Measurements from ENCODE around the gene BRWD1.
"Not testable (repeated sequence)": the region's sequence is repeated elsewhere in the genome, so short reads cannot be mapped to it uniquely, and the experiment has no call there.

BRWD1 gene

DNA sequence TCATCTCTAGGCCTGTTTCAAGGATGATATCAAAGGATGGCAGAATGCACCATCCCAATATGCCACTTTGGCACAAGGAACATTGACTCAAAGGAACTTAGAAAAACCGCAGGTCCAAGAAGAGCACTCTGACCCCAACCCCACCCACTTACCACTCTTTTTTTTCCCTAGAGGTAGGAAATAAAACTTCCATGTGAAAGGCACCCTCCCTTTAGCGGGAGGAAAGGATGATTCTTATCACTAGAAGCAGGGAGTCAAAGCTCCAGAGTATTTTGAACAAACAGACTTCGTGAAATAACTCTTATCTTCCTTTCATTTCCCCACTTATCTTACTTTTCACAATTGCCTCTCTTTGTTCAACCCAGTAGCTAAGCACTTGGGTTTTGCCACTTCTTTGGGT, 152.4 kb downstream of the BRWD1 start:
- DNase-seq, result no peak

DNA sequence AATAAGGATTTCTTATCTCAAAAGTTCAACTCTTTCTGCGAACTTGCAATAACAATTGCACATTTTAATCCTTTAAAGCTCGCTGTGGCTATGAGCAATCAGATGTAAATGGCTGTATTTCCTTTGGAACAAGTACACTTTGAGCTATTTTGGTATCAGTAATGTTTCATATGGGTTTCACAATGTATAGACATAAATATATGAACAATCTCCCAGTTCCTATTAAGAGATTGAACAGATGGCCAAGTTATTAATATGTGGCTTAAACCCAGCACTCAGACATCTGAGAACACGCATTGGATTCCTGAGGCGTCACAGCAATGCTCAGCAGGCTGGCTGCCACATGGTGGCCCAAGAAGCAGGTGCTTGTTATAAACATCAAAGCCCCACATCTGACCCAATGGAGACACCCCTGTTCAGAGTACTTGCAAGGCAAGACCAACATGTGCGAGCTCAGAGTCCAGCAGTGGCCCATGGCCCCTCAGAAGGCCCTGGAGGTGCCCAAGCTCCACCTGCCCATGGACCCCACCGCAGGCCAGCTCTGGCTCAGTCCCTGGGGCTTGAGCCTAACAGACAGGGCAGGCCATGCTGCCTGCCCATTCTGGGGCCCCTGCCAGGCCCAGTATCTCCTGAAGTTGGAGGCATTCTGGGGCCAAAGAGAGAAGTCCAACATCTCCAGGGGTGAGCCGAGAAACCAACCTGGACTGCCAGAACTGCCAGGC, 153.9 kb downstream of the BRWD1 start:
- no peak for DNase-seq

DNA sequence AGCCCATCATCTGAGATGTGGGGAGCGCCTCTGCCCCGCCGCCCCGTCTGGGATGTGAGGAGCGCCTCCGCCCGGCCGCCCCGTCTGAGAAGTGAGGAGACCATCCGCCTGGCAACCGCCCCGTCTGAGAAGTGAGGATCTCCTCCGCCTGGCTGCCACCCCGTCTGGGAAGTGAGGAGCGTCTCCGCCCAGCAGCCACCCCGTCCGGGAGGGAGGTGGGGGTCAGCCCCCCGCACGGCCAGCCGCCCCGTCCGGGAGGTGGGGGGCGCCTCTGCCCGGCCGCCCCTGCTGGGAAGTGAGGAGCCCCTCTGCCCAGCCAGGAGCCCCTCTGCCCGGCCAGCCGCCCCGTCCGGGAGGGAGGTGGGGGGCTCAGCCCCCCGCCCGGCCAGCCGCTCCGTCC, 156.2 kb downstream of the BRWD1 start:
- not testable (repeated sequence) for DNase-seq

DNA sequence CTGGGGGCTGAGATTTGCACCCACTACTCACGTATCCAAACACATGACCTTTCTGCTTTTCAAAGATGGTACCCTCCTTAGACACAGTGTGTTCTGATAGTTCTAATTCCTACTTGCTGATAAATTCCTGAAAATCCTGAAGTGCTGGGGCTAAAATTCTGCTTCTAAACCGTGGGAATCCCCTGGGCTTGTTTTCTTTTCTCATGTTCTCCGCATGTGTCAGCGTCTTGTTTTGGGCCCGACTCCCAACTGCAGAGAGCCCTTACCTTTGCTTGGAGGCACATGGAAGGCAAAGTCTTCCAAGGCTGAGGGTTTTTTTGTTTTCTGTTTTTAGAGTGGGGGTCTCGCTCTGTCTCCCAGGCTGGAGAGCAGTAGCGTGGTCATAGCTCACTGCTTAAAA, 157.4 kb downstream of the BRWD1 start:
- DNase-seq, result no peak

GRCh38 chr21:39155578-39155977, 157.9 kb downstream of the BRWD1 start:
- no peak for DNase-seq

DNA sequence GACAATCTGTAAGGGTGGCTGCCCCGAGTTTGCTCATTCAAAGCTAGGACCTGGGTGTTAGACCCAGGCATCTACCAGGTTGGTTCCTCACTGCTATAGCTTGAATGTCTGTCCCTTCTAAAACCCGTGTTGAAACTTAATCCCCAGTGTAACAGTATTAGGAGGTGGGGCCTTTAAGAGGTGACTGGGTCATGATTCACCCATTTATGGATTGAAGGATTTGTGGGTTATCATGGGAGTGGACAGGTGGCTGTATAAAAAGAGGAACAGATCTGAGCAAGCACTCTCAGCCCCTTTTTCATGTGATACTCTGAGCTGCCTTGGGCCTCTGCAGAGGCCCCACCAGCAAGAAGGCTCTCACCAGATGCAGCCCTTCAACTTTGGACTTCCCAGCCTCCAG, 159.6 kb downstream of the BRWD1 start:
- no peak for DNase-seq

DNA sequence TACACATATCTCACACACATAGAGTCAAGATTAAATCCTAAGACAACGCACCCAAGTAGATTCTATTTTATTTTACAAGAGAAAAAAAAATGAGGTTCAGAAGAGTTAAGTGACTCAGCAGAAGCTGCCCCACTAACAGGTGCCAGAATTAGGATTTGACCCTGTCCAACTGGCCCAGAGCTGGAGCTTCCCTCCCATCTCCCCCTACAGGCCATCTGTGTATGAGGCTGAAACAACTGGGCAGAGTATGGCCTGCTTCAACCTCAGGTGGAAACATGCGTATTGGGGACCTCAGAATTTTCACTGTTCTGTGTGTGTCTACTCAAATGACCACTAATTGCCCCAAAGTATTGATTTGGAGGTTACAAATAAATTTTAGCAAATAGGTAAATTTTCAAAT, 160.1 kb downstream of the BRWD1 start:
- DNase-seq, result no peak

GRCh38 chr21:39152271-39152670, 161.2 kb downstream of the BRWD1 start:
- no peak for DNase-seq

DNA sequence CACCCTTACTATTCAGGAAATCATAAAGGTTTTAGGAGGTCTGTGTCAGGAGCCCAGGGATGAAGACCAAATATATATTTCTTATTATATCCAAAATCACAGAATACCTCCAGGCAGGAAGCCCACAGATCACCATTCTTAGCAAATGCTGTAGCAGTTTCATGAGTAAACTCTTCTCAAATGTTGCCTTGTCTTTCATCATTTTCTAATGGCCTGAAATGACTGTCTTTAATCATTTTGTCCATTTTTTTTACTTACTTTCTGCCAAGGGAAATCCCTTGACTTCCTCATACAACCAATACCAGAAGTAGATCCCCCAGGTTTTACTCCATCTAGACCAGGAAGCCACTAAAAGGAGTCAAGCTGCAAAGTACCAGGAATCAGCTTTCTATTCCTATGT, 162.6 kb downstream of the BRWD1 start:
- no peak for DNase-seq

GRCh38 chr21:39150316-39150715, 163.1 kb downstream of the BRWD1 start:
- DNase-seq, result no peak

DNA sequence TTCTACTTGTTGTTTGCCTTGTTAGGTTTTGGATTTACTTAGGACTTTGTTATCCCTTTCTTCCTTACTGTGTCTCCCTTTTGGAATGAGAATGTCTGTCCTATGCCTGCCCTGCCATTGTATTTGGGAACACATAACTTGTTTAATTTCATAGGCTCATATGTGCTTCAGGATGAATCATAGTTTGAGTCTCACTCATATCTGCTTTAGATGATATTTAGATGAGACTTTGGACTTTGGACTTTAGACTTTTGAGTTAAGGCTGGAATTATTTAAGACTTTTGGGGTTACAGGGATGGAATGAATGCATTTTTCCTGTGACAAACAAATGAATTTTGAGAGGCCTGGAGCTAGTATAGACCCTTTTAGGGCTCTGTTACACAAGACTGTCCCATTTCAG, 163.6 kb downstream of the BRWD1 start:
- no peak for DNase-seq

DNA sequence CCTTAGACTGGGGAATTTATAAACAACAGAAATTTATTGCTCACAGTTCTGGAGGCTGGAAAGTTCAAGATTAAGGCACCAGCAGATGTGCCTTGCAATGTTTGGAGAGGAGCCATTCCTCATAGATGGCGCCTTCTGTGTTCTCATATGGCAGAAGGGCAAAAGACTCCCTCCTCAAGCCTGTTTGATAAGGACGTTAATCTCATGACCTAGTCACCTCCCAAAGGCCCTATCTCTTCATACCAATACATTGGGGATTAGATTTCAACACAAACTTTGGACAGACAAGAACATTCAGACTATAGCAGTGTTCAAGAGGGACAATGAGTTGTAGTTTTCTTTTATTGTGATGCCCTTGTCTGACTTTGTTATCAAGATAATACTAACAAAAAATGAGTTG, 164.5 kb downstream of the BRWD1 start:
- no peak for DNase-seq

DNA sequence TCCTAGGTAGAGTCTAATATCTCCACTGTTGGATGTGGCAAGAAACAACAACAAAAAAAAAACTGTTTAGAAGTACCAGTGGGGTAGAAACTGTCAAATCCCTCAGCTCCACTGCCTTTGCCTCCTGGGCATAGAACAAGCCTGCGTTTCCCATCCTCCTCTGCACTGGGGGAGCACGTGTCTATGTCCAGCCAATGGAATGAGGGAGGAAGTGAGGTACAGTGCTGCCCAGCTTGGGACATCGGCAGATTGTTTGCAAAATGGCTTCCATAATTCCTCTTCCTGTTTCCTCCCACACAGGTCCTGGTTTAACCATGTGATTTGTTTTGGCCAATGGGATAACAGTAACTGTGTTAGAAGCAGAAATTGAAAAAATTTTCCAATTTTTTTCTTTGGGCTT, 169.2 kb downstream of the BRWD1 start:
- no peak for DNase-seq

DNA sequence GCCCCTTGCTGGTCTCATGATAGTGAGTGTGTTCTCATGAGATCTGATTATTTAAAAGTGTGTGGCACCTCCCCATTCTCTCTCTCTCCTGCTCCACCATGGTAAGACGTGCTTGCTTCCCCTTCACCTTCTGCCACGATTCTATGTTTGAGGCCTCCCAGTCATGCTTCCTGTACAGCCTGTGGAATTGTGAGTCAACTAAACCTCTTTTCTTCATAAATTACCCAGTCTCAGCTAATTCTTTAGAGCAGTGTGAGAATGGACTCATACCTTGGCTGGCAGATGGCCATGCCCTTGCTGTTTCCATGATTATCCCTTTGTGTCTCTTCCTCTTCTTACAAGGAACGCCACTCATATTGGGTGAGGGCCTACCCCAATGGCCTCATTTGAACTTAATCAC, 170.5 kb downstream of the BRWD1 start:
- DNase-seq, result no peak

- no peak for DNase-seq
These were observed 171.9 kb downstream of the BRWD1 start for GRCh38 chr21:39141502-39141901.

DNA sequence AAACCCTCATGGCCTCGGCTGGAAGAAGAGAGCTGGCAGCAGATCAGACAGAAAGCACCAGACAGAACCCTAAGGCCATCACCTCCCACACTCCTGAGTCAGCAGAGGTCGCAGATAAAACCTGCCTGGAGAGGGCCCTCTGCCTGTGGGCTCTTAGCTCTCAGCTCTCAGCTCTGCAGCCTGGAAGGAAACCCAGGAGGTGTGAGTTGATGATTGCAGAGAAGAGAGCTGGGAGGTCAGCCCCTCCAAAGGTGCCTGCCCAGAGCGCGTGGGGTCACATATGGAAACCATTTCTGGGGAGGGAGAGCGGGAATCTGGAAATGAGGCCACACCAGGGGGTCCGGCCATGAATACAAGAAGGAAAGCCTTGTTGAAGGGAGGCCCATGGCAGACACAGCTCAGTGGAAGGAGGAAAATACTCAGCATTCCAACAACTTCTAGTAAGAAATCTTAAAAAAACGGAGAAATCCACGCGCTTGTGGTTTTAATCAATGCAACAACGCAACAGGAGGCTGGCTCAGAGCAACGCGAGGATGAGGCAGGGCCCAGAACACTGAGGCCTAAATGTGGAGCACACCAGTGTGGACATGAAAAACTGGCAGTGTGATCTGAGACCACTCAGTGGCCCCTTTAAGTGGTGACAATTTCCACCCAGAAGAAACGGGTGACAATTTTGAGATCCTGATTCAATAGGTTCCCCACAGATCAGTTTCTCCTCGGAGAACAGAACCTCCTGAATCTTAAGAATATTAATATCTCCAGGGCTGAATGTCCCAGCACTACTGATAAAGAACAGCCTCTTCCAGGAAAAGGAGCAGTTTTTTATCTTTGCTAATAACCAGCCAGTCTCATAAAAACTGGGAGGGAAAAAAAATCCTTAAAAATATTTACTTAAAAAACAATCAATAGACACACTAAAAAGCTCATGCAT, 175.9 kb downstream of the BRWD1 start:
- no peak for DNase-seq

DNA sequence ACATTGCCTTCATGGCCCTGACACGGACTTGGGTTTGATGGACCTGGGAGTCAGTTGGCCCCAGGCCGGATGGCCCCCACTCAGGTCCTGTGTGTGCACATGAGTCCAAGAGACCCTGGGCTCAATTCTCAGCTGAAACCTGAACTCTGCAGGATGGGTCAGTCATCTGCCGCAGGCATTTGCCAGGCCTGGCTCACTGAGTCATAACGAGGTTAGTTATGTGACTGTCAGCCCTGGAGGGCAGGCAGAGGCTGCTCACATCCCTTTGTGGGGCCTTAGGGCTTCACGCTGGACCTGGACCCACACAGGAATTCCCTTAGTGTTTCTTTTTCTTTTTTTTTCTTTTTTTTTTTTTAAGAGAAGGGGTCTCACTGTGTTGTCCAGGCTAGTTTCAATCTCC, 176.7 kb downstream of the BRWD1 start:
- DNase-seq, result no peak

GRCh38 chr21:39136138-39136537, 177.3 kb downstream of the BRWD1 start:
- peak; percentile 54 for DNase-seq

GRCh38 chr21:39134288-39134810, 179.1 kb downstream of the BRWD1 start:
- DNase-seq, result no peak

Data from NCI-H2029 (cell line).